PC-3 (cell line): ENCODE data around the gene ZFYVE28. TPM values are rescaled to one million over a fixed set of nuclear protein-coding genes. Genes with fewer than 3 reads are reported as not detected.

Source experiments
- ATAC-seq: fragments of 200-7000 bp; cut with Tn5 transposase; 2 replicates; pipeline ENCODE4 v1.9.1; 2020; ENCODE audit warnings: mild to moderate bottlenecking, moderate library complexity
- BruUV-seq: library from RNA; stranded (reverse); fragments of 400-500 nt; replicated peaks from 2 replicates; lab custom pipeline; 2021; lab: Mats Ljungman, UMichigan
- CTCF ChIA-PET: fragments of 300-600 bp; sonication (Branson Sonifier 250); formaldehyde crosslinking; loops from one replicate; lab custom pipeline; 2022; ENCODE audit warnings: antibody characterized with exemption; lab: Charles Lee
- POLR2A ChIA-PET: fragments of 300-600 bp; sonication (Branson Sonifier 250); formaldehyde crosslinking; loops from one replicate; lab custom pipeline; 2022; ENCODE audit warnings: antibody characterized with exemption; ENCODE audit not compliant: unreplicated experiment; lab: Charles Lee
- DNase-seq: peaks from one replicate; pipeline ENCODE4 v3.0.0-alpha.2; 2015
- H2AFZ ChIP-seq: fragments of 300-600 bp; sonication (generic); 2 replicates; pipeline ENCODE4 v1.6.0; 2016; ENCODE audit warnings: antibody characterized with exemption, low read length
- H3F3A ChIP-seq: fragments of 300-600 bp; sonication (generic); one replicate; pipeline ENCODE4 v1.6.0; 2017; ENCODE audit warnings: antibody characterized with exemption, low read length, control low read depth, mild to moderate bottlenecking; ENCODE audit not compliant: unreplicated experiment
- H3K27ac ChIP-seq: fragments of 300-600 bp; sonication (generic); 2 replicates; pipeline ENCODE4 v1.5.1; 2016; ENCODE audit warnings: mild to moderate bottlenecking, low read length
- H3K27me3 ChIP-seq: fragments of 300-600 bp; sonication (generic); 2 replicates; pipeline ENCODE4 v1.6.1; 2016; ENCODE audit warnings: low read length, mixed read lengths
- H3K36me3 ChIP-seq: fragments of 300-600 bp; sonication (generic); 2 replicates; pipeline ENCODE4 v1.6.1; 2016; ENCODE audit warnings: low read depth, mixed run types, low read length, mixed read lengths
- H3K4me1 ChIP-seq: fragments of 300-600 bp; sonication (generic); 2 replicates; pipeline ENCODE4 v1.5.1; 2016; ENCODE audit warnings: low read length; ENCODE audit not compliant: insufficient read depth
- H3K4me2 ChIP-seq: fragments of 300-600 bp; sonication (generic); 2 replicates; pipeline ENCODE4 v1.6.0; 2016; ENCODE audit warnings: low read length
- H3K4me3 ChIP-seq: fragments of 300-600 bp; sonication (generic); 2 replicates; pipeline ENCODE4 v1.5.1; 2016; ENCODE audit warnings: mild to moderate bottlenecking, low read length, mixed read lengths
- H3K79me2 ChIP-seq: fragments of 300-600 bp; sonication (generic); 2 replicates; pipeline ENCODE4 v1.6.1; 2017; ENCODE audit warnings: low read length, mixed read lengths
- H3K9ac ChIP-seq: fragments of 300-600 bp; sonication (generic); 2 replicates; pipeline ENCODE4 v1.6.0; 2016; ENCODE audit warnings: mild to moderate bottlenecking, low read length
- H3K9me2 ChIP-seq: fragments of 300-600 bp; sonication (generic); replicated peaks from 2 replicates; pipeline ENCODE4 v1.6.1; 2016; ENCODE audit warnings: mixed run types, low read length, mixed read lengths
- H3K9me3 ChIP-seq: fragments of 300-600 bp; sonication (generic); 2 replicates; pipeline ENCODE4 v1.6.1; 2016; ENCODE audit warnings: low read length, mixed read lengths
- H4K20me1 ChIP-seq: fragments of 300-600 bp; sonication (generic); 2 replicates; pipeline ENCODE4 v1.6.1; 2016; ENCODE audit warnings: low read length, mixed read lengths
- EZH2 ChIP-seq: fragments of 300-600 bp; sonication (generic); IDR thresholded peaks from one replicate; pipeline ENCODE4 v1.6.1; 2017; ENCODE audit warnings: antibody characterized with exemption, mild to moderate bottlenecking, low read length; ENCODE audit not compliant: unreplicated experiment
- EZH2phosphoT487 ChIP-seq: fragments of 300-600 bp; sonication (generic); IDR thresholded peaks from 2 replicates; pipeline ENCODE4 v1.6.1; 2018; ENCODE audit warnings: mild to moderate bottlenecking, antibody characterized with exemption, low read length, borderline replicate concordance
- intact Hi-C: fragments of 100-400 bp; cut with micrococcal nuclease; formaldehyde crosslinking; loops from 2 replicates; pipeline ENCODE4 v1.9.0; 2023
- total RNA-seq: library from RNA; depleted of rRNA; stranded (reverse); fragments of >200 nt; gene quantifications from 2 replicates; pipeline ENCODE4 v1.2.3, GENCODE V29; 2014
- TF ChIP-seq, protein P1 (sequence below): fragments of 300-600 bp; sonication (generic); conservative IDR thresholded peaks from 2 replicates; pipeline ENCODE4 v1.5.1; 2017; ENCODE audit warnings: antibody characterized with exemption, low read depth, mild to moderate bottlenecking, low read length

ZFYVE28 gene
- total RNA-seq, 1 experiment from 2014 or later = 8.0 TPM

- no TSS peak for BruUV-seq
- POLR2A ChIA-PET = no interaction called here
Observed at GRCh38 chr4:2267320-2267811, 151.1 kb downstream of the ZFYVE28 start.

DNA sequence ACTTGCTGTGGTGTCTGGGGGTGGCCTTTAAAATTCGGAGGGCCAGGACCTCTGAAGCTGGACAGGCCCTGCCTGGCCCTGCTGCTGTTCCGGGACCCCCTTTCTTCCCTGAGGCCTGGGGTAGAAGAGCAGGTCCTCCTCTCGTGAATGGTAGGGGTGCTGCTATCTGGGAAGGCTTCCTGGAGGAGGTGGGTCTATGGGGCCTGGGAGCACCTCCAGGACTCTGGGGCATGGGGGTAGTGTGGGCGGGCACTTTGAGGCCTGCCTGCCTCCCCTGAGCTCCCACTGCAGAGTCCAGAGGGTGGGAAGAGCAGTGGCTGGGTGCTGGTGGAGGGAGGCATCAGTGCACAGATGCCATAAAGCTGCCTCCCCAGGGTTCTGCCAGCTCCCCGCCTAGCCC lies 151.6 kb downstream of the ZFYVE28 start:
- Histone ChIP-seq H3K4me1 (peaks cover 4% of the 10 kb centered on the region; the same call in 1 of the 2 replicates), H3K79me2 (no peaks in the 10 kb centered on the region), H3K9me2 (no peaks in the 10 kb centered on the region), H3K36me3 (no peaks in the 10 kb centered on the region), H3K4me3 (no peak overlapping the region), H3K9me3 (no peaks in the 10 kb centered on the region), H4K20me1 (no peaks in the 10 kb centered on the region), H3F3A (no peaks in the 10 kb centered on the region), H3K27me3 (no peaks in the 10 kb centered on the region), H3K9ac (no peak overlapping the region), H2AFZ (no peak overlapping the region), H3K4me2 (no peak overlapping the region), H3K27ac (no peak overlapping the region)
- intact Hi-C loops = no loop called here
- BruUV-seq = no TSS peak
- DNase-seq (no peak), ATAC-seq (no peak)
- POLR2A ChIA-PET = no interaction called here
- TF ChIP-seq EZH2 (no peak), EZH2phosphoT487 (no peak)
- TF ChIP-seq, protein P1, sequence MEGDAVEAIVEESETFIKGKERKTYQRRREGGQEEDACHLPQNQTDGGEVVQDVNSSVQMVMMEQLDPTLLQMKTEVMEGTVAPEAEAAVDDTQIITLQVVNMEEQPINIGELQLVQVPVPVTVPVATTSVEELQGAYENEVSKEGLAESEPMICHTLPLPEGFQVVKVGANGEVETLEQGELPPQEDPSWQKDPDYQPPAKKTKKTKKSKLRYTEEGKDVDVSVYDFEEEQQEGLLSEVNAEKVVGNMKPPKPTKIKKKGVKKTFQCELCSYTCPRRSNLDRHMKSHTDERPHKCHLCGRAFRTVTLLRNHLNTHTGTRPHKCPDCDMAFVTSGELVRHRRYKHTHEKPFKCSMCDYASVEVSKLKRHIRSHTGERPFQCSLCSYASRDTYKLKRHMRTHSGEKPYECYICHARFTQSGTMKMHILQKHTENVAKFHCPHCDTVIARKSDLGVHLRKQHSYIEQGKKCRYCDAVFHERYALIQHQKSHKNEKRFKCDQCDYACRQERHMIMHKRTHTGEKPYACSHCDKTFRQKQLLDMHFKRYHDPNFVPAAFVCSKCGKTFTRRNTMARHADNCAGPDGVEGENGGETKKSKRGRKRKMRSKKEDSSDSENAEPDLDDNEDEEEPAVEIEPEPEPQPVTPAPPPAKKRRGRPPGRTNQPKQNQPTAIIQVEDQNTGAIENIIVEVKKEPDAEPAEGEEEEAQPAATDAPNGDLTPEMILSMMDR = no peak
- CTCF ChIA-PET = no interaction called here

More at GRCh38 chr4:2267320-2267811, 151.1 kb downstream of the ZFYVE28 start:
- no peaks in the 10 kb centered on the region for H3K79me2 ChIP-seq
- ATAC-seq = no peak
- H3K9ac ChIP-seq = no peak overlapping the region
- no peaks in the 10 kb centered on the region for H4K20me1 ChIP-seq
- TF ChIP-seq, protein P1 = no peak
- TF ChIP-seq EZH2phosphoT487 = no peak
- H3K4me2 ChIP-seq = no peak overlapping the region
- no peak overlapping the region for H3K4me3 ChIP-seq
- DNase-seq = no peak
- no peaks in the 10 kb centered on the region for H3K9me2 ChIP-seq
- peaks cover 4% of the 10 kb centered on the region; the same call in 1 of the 2 replicates for H3K4me1 ChIP-seq
- H3K9me3 ChIP-seq = no peaks in the 10 kb centered on the region
- no peaks in the 10 kb centered on the region for H3F3A ChIP-seq
- no peaks in the 10 kb centered on the region for H3K36me3 ChIP-seq
- H3K27me3 ChIP-seq = no peaks in the 10 kb centered on the region
- CTCF ChIA-PET = no interaction called here
- intact Hi-C loops = no loop called here
- H2AFZ ChIP-seq = no peak overlapping the region
- no peak overlapping the region for H3K27ac ChIP-seq

- CTCF ChIA-PET = no interaction called here
Observed at GRCh38 chr4:2266181-2266580, 152.3 kb downstream of the ZFYVE28 start.

More at GRCh38 chr4:2266181-2266580, 152.3 kb downstream of the ZFYVE28 start:
- no peak overlapping the region for H3K4me2 ChIP-seq
- H3K9ac ChIP-seq = no peak overlapping the region
- no peaks in the 10 kb centered on the region for H3F3A ChIP-seq
- H3K4me3 ChIP-seq = no peak overlapping the region
- ATAC-seq = no peak
- H4K20me1 ChIP-seq = no peaks in the 10 kb centered on the region
- POLR2A ChIA-PET = no interaction called here
- no peaks in the 10 kb centered on the region for H3K79me2 ChIP-seq
- no peaks in the 10 kb centered on the region for H3K36me3 ChIP-seq
- H3K4me1 ChIP-seq = peaks cover 4% of the 10 kb centered on the region; the same call in 1 of the 2 replicates
- no peaks in the 10 kb centered on the region for H3K9me3 ChIP-seq
- H2AFZ ChIP-seq = no peak overlapping the region
- no peak for TF ChIP-seq EZH2
- TF ChIP-seq, protein P1 = no peak
- no peak for TF ChIP-seq EZH2phosphoT487
- no peak overlapping the region for H3K27ac ChIP-seq
- no TSS peak for BruUV-seq
- no peak for DNase-seq
- intact Hi-C loops = no loop called here
- no peaks in the 10 kb centered on the region for H3K9me2 ChIP-seq
- no peaks in the 10 kb centered on the region for H3K27me3 ChIP-seq
